Ishikawa (cell line): ENCODE measurements around the gene ZNF532.

Experiments
- CEBPB ChIP-seq: IDR thresholded peaks from 2 replicates; pipeline ENCODE4 v1.6.1; 2012
- CREB1 ChIP-seq: IDR thresholded peaks from 2 replicates; pipeline ENCODE4 v1.6.1; 2012; ENCODE audit warnings: low read depth
- EGR1 ChIP-seq: IDR thresholded peaks from 2 replicates; pipeline ENCODE4 v1.6.1; 2012
- EP300 ChIP-seq: IDR thresholded peaks from 2 replicates; pipeline ENCODE4 v1.6.1; 2012; ENCODE audit warnings: borderline replicate concordance
- FOXM1 ChIP-seq: IDR thresholded peaks from 2 replicates; pipeline ENCODE4 v1.6.1; 2012; ENCODE audit warnings: low read depth, borderline replicate concordance
- NFIC ChIP-seq: IDR thresholded peaks from 2 replicates; pipeline ENCODE4 v1.6.1; 2012
- RAD21 ChIP-seq: IDR thresholded peaks from 2 replicates; pipeline ENCODE4 v1.6.1; 2012; ENCODE audit warnings: low read depth
- TAF1 ChIP-seq: IDR thresholded peaks from 2 replicates; pipeline ENCODE4 v1.6.1; 2012; ENCODE audit warnings: low read depth, mild to moderate bottlenecking
- TCF12 ChIP-seq: IDR thresholded peaks from 2 replicates; pipeline ENCODE4 v1.6.1; 2012; ENCODE audit warnings: low read depth
- TEAD4 ChIP-seq: IDR thresholded peaks from 2 replicates; pipeline ENCODE4 v1.6.1; 2012
- USF1 ChIP-seq: IDR thresholded peaks from 2 replicates; pipeline ENCODE4 v1.6.1; 2012
- YY1 ChIP-seq: IDR thresholded peaks from 2 replicates; pipeline ENCODE4 v1.6.1; 2012; ENCODE audit warnings: low read depth
- ZBTB7A ChIP-seq: IDR thresholded peaks from 2 replicates; pipeline ENCODE4 v1.6.1; 2012; ENCODE audit warnings: low read depth
- TF ChIP-seq, protein P1 (sequence below): IDR thresholded peaks from 2 replicates; pipeline ENCODE4 v1.6.1; 2012; ENCODE audit warnings: low read depth, mild to moderate bottlenecking
- TF ChIP-seq, protein P2 (sequence below): IDR thresholded peaks from 2 replicates; pipeline ENCODE4 v1.6.1; 2012

ZNF532 gene

DNA sequence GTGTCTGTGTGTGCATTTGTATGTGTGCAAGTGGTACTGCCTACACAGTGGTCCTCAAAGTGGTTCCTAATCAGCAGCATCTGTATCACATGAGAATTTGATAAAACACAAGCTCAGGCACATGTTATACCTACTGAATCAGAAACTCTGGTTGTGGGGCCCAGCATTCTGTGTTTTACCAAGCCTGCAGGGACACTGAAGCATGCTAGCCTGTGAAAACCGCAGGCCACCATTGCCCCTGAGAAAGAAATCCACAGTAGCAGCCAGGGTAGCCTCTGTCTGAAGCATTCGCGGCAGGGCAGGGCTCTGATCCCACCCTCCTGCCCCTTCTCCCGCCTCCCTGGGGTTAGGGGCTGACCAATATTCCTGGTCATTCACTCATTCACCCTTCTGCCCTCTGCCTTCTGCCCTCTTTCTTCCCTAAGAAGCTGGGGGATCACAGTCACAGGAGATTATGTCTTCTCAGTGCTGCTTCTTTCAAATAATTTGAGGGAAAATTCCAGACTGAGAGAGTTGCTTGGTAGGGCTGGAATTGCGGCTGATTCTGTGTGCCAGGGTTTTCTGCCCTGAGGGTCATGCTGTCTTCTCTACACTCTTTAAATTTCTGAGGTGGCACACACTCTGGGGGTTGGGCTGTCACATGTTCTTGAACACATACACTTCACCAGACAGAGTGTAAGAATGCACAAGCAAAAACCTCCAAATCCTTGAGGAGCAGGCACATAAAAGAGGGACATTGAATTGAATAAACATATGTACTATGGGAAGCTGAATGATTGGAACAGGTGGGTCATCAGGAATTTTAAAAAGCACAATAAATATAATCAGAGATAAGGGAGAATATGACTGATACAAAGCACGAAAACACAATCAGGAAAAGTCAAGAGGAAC lies 148.4 kb downstream of the ZNF532 start:
- TF ChIP-seq YY1 (no peak), TEAD4 (no peak), ZBTB7A (no peak), EP300 (no peak), NFIC (no peak), CREB1 (no peak), CEBPB (no peak), USF1 (no peak), TAF1 (no peak)
- TF ChIP-seq, protein P1, sequence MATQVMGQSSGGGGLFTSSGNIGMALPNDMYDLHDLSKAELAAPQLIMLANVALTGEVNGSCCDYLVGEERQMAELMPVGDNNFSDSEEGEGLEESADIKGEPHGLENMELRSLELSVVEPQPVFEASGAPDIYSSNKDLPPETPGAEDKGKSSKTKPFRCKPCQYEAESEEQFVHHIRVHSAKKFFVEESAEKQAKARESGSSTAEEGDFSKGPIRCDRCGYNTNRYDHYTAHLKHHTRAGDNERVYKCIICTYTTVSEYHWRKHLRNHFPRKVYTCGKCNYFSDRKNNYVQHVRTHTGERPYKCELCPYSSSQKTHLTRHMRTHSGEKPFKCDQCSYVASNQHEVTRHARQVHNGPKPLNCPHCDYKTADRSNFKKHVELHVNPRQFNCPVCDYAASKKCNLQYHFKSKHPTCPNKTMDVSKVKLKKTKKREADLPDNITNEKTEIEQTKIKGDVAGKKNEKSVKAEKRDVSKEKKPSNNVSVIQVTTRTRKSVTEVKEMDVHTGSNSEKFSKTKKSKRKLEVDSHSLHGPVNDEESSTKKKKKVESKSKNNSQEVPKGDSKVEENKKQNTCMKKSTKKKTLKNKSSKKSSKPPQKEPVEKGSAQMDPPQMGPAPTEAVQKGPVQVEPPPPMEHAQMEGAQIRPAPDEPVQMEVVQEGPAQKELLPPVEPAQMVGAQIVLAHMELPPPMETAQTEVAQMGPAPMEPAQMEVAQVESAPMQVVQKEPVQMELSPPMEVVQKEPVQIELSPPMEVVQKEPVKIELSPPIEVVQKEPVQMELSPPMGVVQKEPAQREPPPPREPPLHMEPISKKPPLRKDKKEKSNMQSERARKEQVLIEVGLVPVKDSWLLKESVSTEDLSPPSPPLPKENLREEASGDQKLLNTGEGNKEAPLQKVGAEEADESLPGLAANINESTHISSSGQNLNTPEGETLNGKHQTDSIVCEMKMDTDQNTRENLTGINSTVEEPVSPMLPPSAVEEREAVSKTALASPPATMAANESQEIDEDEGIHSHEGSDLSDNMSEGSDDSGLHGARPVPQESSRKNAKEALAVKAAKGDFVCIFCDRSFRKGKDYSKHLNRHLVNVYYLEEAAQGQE, result no peak
- TF ChIP-seq, protein P2, sequence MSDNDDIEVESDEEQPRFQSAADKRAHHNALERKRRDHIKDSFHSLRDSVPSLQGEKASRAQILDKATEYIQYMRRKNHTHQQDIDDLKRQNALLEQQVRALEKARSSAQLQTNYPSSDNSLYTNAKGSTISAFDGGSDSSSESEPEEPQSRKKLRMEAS, result no peak

DNA sequence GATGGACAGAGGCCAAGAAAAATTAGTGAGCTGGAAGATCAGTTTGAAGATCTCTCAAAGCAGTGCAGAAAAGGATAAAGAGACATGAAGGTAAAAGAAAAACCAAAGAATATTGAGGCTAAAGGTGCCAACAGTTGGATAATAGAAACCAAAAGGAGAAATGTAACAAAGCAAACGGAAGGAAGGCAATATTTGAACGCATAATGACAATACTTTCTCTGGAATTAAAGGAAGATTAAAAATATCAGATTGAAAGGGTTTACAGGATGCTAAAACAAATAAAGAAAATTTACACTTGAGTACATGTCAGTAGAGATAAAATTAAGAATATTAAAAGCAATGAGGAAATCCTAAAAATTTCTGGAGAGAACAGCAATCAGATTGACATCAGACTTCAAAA lies 149.1 kb downstream of the ZNF532 start:
- TF ChIP-seq FOXM1 (no peak), YY1 (no peak), TCF12 (no peak), NFIC (no peak), CEBPB (no peak), USF1 (no peak), ZBTB7A (no peak)

- no peak for TF ChIP-seq ZBTB7A
Observed at GRCh38 chr18:59015531-59016152, 151.0 kb downstream of the ZNF532 start.

- TF ChIP-seq TCF12 (no peak), TAF1 (no peak), CREB1 (no peak), USF1 (no peak), RAD21 (no peak), EGR1 (no peak), YY1 (no peak), FOXM1 (no peak), ZBTB7A (no peak), EP300 (no peak)
- TF ChIP-seq, protein P2, result no peak
- TF ChIP-seq, protein P1, result no peak
Observed at GRCh38 chr18:59021500-59021899, 156.8 kb downstream of the ZNF532 start.

GRCh38 chr18:59022167-59022945 lies 157.7 kb downstream of the ZNF532 start:
- TF ChIP-seq EGR1 (no peak), TEAD4 (no peak), NFIC (no peak), ZBTB7A (no peak), USF1 (no peak), CEBPB (no peak), TCF12 (no peak), TAF1 (no peak), FOXM1 (no peak), EP300 (no peak), YY1 (no peak), CREB1 (no peak)
- TF ChIP-seq, protein P1, result no peak
- TF ChIP-seq, protein P2, result no peak
